NOMO-1 treated with DMSO at 0.1 percent for 48 hours (cell line): ENCODE measurements around the gene C1orf232.
A peak's percentile ranks its signal among the peaks of the same experiment; 100 is the strongest.

ENCODE experiments used
- DNase-seq: peaks from one replicate; lab custom pipeline; 2025; ENCODE audit not compliant: unreplicated experiment; lab: John Stamatoyannopoulos, UW

Gene C1orf232

GRCh38 chr1:26158271-26158907 lies 10.4 kb downstream of the C1orf232 start:
- no peak for DNase-seq

- no peak for DNase-seq
These were observed 12.3 kb downstream of the C1orf232 start for GRCh38 chr1:26156285-26157038.

DNA sequence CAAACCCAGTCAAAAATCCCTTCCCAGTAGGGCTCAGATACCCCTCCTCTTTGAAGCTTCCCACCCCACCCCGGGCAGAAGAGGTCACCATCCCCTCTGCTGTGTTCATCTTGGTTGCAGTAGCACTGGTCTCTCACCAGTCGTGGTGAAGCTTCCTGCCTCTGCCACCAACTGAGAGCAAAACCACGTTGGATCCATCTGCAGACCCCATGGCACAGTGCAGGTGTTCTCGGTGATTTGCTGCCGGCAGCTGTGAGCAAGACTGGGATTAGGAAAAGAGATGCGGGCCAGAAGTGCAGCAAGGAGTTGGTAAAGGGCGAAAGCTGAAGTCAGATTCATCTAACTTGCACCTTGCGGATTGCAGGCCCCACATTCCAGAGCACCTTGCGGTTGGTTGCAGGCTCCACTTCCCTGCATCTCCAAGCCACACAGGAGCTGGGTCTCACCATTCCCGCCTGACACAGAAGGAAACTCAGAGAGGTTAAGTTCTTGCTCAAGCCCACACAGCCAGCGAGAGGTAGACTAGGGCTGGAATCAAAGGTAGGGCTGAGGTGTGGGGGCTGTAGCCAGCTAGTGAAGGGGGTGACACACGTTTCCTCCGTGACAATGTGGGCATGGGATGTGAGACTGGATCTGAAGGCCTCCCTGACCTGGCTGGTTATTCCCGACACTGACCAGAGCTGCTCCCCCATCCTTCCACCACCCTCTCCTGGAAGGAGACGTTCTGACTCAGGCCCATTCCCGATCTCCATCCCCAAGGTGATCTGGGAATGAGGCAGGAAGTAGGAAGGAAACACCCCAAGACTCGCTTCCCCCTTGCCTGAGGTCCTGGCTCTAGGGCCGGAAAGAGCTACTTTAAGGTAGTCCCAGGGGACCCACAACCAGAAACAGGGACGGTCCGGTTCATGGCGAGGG lies 13.1 kb downstream of the C1orf232 start:
- no peak for DNase-seq

DNA sequence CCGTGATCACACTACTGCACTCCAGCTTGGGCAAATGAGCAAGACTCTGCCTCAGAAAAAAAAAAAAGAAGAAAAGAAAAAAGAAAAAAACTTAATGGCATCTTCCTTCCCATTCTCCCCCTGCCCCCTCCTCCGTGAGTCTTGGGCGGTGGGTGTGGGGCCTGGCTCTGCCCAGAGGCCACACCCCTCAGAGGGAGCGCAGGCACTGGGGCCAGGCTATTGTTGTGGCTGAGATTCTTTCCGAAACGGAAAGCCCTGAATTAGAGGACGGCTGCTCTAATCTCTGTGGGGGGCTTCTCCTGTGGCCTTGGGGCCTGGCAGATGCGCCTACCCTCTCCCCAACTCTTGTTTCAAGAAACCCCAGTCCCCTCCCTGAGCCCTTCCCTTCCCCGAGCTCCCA lies 14.0 kb downstream of the C1orf232 start:
- DNase-seq = no peak

GRCh38 chr1:26153966-26154532 lies 14.7 kb downstream of the C1orf232 start:
- no peak for DNase-seq

DNA sequence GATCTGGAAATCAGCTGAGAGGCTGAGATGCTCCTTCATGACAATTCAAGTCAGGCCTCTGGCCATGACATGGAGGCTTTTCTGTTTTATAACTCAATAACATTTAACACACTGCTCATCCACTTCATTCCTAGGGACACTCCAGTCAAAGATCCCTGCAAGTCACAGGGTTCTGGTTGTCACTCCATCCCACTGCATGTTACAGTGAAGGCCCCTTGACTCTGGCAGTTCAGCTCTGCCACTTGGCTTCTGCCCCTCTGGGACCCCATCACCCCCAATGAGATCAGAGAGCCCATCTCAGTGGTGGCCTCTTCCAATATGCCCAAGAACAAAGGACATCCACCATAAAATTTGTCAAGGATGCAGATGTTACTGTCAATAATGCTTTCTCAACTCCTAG lies 19.9 kb downstream of the C1orf232 start:
- no peak for DNase-seq

DNA sequence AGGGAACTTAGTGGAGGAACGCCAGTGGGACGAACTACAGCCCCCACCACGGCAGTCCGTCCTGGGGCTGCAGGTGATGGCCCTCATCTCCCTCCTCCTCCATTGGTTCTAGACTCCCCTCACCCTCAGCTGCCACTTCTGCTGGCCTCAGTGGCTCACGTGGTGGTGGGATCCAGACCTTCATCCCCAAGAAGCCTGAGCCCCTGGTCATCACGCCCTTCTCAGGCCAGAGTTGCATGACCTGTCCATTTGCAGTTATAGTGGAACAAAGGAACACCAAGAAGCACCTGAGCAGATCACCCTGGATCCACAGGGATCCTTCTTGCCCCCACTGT lies 22.8 kb downstream of the C1orf232 start:
- no peak for DNase-seq

- peak; percentile 73 for DNase-seq
These were observed 23.5 kb downstream of the C1orf232 start for GRCh38 chr1:26145041-26145959.

DNA sequence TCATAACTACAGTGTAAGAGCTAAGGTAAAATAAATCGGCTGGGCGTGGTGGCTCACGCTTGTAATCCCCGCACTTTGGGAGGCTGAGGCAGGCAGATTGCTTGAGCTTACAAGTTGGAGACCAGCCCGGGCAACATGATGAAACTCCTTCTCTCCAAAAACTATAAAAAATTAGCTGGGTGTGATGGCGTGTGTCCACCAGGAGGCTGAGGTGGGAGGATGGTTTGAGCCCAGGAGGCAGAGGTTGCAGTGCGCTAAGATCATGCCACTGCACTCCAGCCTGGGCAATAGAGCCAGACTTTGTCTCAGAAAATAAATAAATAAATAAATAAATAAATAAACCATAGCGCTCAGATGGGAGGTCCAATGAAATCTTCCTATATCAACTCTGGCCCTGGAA lies 26.6 kb downstream of the C1orf232 start:
- peak; percentile 6 for DNase-seq

DNA sequence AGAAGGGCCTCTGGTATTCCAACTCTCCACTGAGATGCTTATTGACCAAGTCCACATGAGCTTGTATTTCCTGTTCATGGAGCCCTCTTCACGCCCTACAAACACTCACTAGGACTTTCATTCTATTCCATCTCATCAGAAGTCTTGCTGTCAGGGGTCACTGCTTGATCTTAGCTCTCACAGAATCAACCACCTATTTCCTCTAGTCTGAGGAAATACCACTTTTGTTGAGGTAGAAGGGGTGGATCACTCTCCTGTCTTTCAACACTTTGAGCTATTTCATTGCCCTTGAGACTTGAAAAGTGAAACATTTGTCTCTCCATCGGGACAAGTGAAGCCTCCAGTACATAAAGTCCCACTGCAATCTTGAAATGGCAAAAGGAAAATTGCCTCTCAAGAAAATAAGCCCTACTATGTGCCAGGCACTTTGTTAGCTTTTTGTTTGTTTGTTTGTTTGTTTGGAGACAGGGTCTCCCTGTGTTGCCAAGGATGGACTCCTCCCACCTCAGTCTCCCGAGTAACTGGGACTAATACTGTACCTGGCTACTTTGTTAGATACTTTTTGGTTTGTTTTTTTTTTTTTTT lies 29.7 kb downstream of the C1orf232 start:
- DNase-seq = peak; percentile 57

DNA sequence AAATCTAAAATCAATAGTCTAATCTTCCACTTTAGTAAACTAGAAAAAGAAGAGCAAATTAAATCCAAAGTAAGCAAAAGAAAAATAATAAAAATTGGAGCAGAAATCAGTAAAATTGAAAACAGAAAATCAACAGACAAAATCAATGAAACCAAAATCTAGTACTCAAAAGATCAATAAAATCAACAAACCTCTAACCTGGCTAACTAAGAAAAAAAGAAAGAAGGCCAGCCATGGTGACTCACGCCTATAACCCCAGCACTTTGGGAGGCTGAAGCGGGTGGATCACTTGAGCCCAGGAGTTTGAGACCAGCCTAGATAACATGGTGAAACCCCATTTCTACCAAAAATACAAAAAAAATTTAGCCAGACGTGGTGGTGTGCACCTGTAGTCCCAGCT lies 34.3 kb downstream of the C1orf232 start:
- no peak for DNase-seq

- DNase-seq = no peak
These were observed 36.0 kb downstream of the C1orf232 start for GRCh38 chr1:26132834-26133167.

- DNase-seq = no peak
These were observed 36.5 kb downstream of the C1orf232 start for GRCh38 chr1:26132128-26132833.

DNA sequence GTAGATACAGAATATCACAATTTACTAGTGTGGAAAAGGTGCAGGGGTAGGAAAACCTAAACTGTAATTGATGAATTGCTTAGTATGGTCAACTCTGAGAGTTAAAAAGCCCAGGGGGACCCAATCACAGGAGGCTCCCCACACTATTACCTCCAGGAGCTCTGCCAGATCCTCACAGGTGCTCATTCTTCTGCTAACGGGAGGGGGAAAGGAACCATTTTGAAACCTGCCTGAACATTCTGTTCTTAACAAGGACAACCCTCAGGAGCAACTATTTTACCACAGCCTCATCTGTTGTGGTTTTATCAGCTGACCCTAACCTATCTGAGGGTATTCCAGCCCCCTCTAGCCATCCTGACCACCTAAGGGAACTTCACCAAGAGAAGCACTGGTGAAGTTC lies 38.1 kb downstream of the C1orf232 start:
- DNase-seq = no peak

DNA sequence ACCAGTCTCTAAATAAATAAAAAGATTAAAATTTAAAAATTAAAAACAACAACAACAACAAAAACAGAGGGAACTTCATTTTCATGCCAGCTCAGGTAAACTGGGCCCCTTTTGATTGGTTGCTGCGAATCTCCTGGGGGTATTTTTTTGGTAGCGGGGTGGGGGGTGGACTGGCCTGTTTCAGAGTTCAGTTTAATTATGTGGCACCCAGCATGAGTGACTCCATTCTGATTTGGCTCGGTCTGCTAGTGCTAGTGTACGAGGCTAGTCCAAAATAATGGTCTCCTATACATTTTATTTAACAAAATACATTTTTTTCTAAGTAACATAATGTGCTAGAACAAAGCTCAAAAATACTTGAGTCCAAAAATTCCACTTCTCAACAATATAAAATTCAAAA lies 39.0 kb downstream of the C1orf232 start:
- DNase-seq = no peak

DNA sequence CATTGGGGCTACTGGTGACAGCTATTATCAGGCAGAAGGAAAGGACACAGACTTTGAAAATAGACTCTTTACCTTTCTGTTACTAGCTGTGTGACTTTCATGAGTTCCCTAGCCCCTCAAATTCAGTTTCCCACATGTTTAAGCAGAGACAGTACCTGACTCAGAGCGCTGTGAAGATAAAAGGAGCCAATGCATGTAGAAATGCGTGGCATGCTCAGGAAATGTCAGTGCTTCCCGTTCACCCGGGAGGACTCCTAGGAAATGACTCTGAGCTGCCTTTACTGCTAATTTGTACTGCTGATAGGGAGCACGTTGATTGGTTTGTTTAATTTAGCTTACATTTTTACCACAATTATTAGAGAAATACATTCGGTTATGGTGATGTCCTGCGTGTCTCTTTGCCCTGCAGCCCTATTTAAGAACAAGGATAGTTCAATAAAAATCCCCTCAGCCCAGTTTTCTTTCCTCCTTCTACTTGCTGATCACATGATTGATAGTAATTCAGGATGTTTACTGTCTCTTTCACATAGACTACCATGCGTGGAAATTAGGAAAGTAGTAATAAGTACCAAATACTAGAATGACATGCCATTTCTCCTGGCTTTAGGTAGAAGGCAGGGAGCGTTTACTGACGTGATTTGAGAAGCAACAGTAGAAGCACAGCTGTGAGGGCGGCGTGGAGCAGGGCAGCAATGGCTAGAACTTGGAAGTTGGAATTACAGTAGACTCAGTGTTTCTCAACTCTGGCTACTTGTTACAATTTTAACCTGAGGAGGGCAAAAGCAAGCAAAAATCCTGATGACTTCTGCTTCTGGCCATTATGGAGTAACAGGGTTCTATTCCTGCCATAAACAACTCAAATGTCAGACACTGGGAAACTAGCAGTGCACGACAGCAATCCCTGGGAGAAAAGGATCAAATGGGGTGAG lies 41.3 kb downstream of the C1orf232 start:
- DNase-seq = peak; percentile 28

GRCh38 chr1:26126321-26127084 lies 42.3 kb downstream of the C1orf232 start:
- peak; percentile 99 for DNase-seq

DNA sequence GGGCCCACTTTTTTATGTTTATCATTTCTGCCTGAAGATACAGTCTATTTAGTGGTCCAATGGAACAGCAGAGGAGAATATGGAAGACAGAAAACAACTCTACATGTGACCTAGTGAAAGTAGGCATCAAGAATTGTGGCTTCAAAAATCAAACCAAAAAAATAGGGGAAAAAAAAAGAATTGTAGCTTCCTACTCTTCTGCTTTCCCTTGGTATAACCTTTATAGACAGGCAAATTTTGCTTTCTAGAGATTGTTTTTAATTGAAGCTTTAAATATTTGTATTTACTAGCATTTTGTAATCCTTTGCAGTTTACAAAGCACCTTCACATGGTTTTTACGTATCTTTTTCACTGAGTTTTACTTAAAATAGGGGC lies 42.8 kb downstream of the C1orf232 start:
- DNase-seq = no peak
